Endothelial cell of umbilical vein (primary cell): Measurements from ENCODE around the gene ADGRD1. TPM values are rescaled to one million over a fixed set of nuclear protein-coding genes. Genes with fewer than 3 reads are reported as not detected.

ENCODE experiments used
- BruUV-seq: library from RNA; stranded (reverse); fragments of 400-500 nt; replicated peaks from 2 replicates; lab custom pipeline; 2021; lab: Mats Ljungman, UMichigan
- CTCF ChIA-PET: fragments of 300-600, 350-600 bp; sonication (Branson Sonifier 250); formaldehyde crosslinking; loops from one replicate; lab custom pipeline; 2021; ENCODE audit warnings: antibody characterized with exemption, inconsistent platforms; lab: Charles Lee
- POLR2A ChIA-PET: fragments of 300-600, 350-600 bp; sonication (Branson Sonifier 250); formaldehyde crosslinking; loops from one replicate; lab custom pipeline; 2021; ENCODE audit warnings: antibody characterized with exemption, inconsistent platforms; lab: Charles Lee
- DNase-seq: peaks from one replicate; pipeline ENCODE4 v3.0.0-alpha.2; 2011; ENCODE audit warnings: low read depth, low spot score
- FAIRE-seq: peaks from 2 replicates; lab custom pipeline; 2011; peaks lifted over from hg19 to GRCh38; lab: Jason Lieb, UNC
- H2AFZ ChIP-seq: 2 replicates; pipeline ENCODE4 v1.6.0; 2012; ENCODE audit warnings: low read depth, low read length, control low read depth, inconsistent platforms
- H3K27ac ChIP-seq: 2 replicates; pipeline ENCODE4 v1.5.1; 2011; ENCODE audit warnings: low read depth, mild to moderate bottlenecking, control low read depth, low read length, moderate library complexity; ENCODE audit not compliant: insufficient read depth
- H3K27me3 ChIP-seq, 2 experiments: 2 replicates each; pipeline versions ENCODE4 v1.6.0 to v1.6.1; 2011; ENCODE audit warnings: low read length in 2 of 2, mixed read lengths in 1 of 2; ENCODE audit not compliant: control insufficient read depth in 2 of 2, insufficient read depth in 2 of 2
- H3K36me3 ChIP-seq, 2 experiments: 2 replicates in 1 of 2; 3 replicates in 1 of 2; pipeline ENCODE4 v1.5.1; 2011; ENCODE audit warnings: low read length in 2 of 2, mild to moderate bottlenecking in 1 of 2, moderate library complexity in 1 of 2; ENCODE audit not compliant: control insufficient read depth in 2 of 2, insufficient read depth in 2 of 2; ENCODE audit errors: extremely low read depth in 1 of 2
- H3K4me1 ChIP-seq: 3 replicates; pipeline ENCODE4 v1.5.1; 2011; ENCODE audit warnings: mild to moderate bottlenecking, low read length; ENCODE audit not compliant: control insufficient read depth, insufficient read depth; ENCODE audit errors: extremely low read depth
- H3K4me2 ChIP-seq: 2 replicates; pipeline ENCODE4 v1.6.1; 2011; ENCODE audit warnings: low read length, control low read depth, mixed read lengths; ENCODE audit not compliant: insufficient read depth
- H3K4me3 ChIP-seq, 3 experiments: fragments of 200-600 bp in 1 of 3; sonication (generic), shearing (Covaris generic) in 1 of 3; replicated peaks in 1 of 3; 2 replicates each; pipeline ENCODE4 v1.5.1; 2011 to 2016; ENCODE audit warnings: control low read depth in 3 of 3, low read length in 3 of 3, mild to moderate bottlenecking in 2 of 3, inconsistent platforms in 1 of 3, low read depth in 1 of 3, moderate library complexity in 1 of 3; ENCODE audit not compliant: insufficient read depth in 1 of 3
- H3K79me2 ChIP-seq: 2 replicates; pipeline ENCODE4 v1.6.0; 2012; ENCODE audit warnings: low read length, inconsistent platforms; ENCODE audit not compliant: control insufficient read depth, insufficient read depth
- H3K9ac ChIP-seq: replicated peaks from 2 replicates; pipeline ENCODE3; 2011; ENCODE audit warnings: low read length, control low read depth; ENCODE audit not compliant: insufficient read depth; ENCODE audit errors: extremely low read depth
- H3K9me1 ChIP-seq: replicated peaks from 3 replicates; pipeline ENCODE4 v1.6.0; 2011; ENCODE audit warnings: mild to moderate bottlenecking, low read length; ENCODE audit not compliant: control insufficient read depth, insufficient read depth; ENCODE audit errors: extremely low read depth
- H3K9me3 ChIP-seq: replicated peaks from 2 replicates; pipeline ENCODE4 v1.5.1; 2012; ENCODE audit warnings: low read length, inconsistent platforms; ENCODE audit not compliant: control insufficient read depth, insufficient read depth
- H4K20me1 ChIP-seq: replicated peaks from 2 replicates; pipeline ENCODE3; 2011; ENCODE audit warnings: mild to moderate bottlenecking, low read length; ENCODE audit not compliant: control insufficient read depth, insufficient read depth; ENCODE audit errors: extremely low read depth
- CTCF ChIP-seq, 2 donors: IDR thresholded peaks; 1 replicate in 1 of 2; 2 replicates in 1 of 2; pipeline ENCODE4 v1.5.1; 2011; ENCODE audit warnings: low read length in 2 of 2, mild to moderate bottlenecking in 2 of 2, moderate library complexity in 2 of 2, control low read depth in 1 of 2, inconsistent platforms in 1 of 2, low read depth in 1 of 2; ENCODE audit not compliant: insufficient read depth in 1 of 2; ENCODE audit errors: extremely low read depth in 1 of 2
- FOS ChIP-seq: IDR thresholded peaks from 2 replicates; pipeline ENCODE4 v1.6.1; 2011; ENCODE audit warnings: mild to moderate bottlenecking, low read length, moderate library complexity, borderline replicate concordance; ENCODE audit not compliant: insufficient read depth
- POLR2A ChIP-seq: IDR thresholded peaks from 2 replicates; pipeline ENCODE4 v1.6.1; 2012; ENCODE audit warnings: low read depth, mild to moderate bottlenecking, control low read depth, low read length
- dilution Hi-C: fragments of 300-500 bp; cut with MboI; formaldehyde crosslinking; loops from one replicate; pipeline ENCODE4 v1.15.0; 2019; ENCODE audit warnings: low sequenced_read_pairs; ENCODE audit not compliant: extremely low pct_ligation_motif_present
- intact Hi-C: fragments of 100-400 bp; cut with micrococcal nuclease; formaldehyde crosslinking; loops from one replicate; pipeline ENCODE4 v1.10.0; 2022
- polyA plus RNA-seq, 4 experiments: library from polyadenylated mRNA; depleted of rRNA in 3 of 4; stranded (reverse) in 3 of 4; unstranded in 1 of 4; fragments of >200 nt; gene quantifications; 2 replicates each; pipeline versions ENCODE4 v1.2.1 to v1.2.3, GENCODE V29; 2011 to 2012; ENCODE audit warnings: missing spikeins in 1 of 4
- total RNA-seq: library from RNA; stranded (reverse); gene quantifications from 2 replicates; pipeline ENCODE4 v1.2.3, GENCODE V29; 2021

Gene ADGRD1
- total and polyA plus RNA-seq, 2 donors (not counting 3 experiments of a cell fraction or from before 2014, with no cell fraction given), result 0.07 TPM; not detected in 1

- no peak for TF ChIP-seq CTCF (IDR thresholded peaks at IDR 0.05; ENCODE audit: extremely low read depth in 1 of 2, insufficient read depth in 1 of 2, low read depth in 1 of 2, low read length in 2 of 2)
- no peak for TF ChIP-seq POLR2A
- intact Hi-C loops, result no loop called here
- no TSS peak for BruUV-seq
- ChIA-PET POLR2A (no interaction called here), CTCF (no interaction called here)
- FAIRE-seq (no peak), DNase-seq (no peak)
- Histone ChIP-seq H3K9ac (no peak overlapping the region), H3K9me3 (no peaks in the 10 kb centered on the region), H3K9me1 (no peaks in the 10 kb centered on the region), H3K4me2 (no peak overlapping the region), H3K79me2 (no peaks in the 10 kb centered on the region), H3K27ac (no peak overlapping the region), H3K4me1 (no peaks in the 10 kb centered on the region), H4K20me1 (no peaks in the 10 kb centered on the region), H3K27me3 (no peaks in the 10 kb centered on the region), H2AFZ (no peak overlapping the region), H3K36me3 (no peaks in the 10 kb centered on the region), H3K4me3 (no peak overlapping the region)
- dilution Hi-C loops, result no loop called here
Measured at GRCh38 chr12:130966443-130967030, 12.8 kb downstream of the ADGRD1 start.

- dilution Hi-C loops, result no loop called here
- Histone ChIP-seq H4K20me1 (no peaks in the 10 kb centered on the region), H3K27me3 (no peaks in the 10 kb centered on the region), H3K4me2 (no peak overlapping the region), H3K27ac (no peak overlapping the region), H3K4me1 (no peaks in the 10 kb centered on the region), H3K4me3 (no peak overlapping the region), H3K79me2 (no peaks in the 10 kb centered on the region), H3K9me3 (no peaks in the 10 kb centered on the region), H3K9me1 (no peaks in the 10 kb centered on the region), H2AFZ (no peak overlapping the region), H3K9ac (no peak overlapping the region), H3K36me3 (no peaks in the 10 kb centered on the region)
- TF ChIP-seq FOS, result no peak
- BruUV-seq, result no TSS peak
- intact Hi-C loops, result no loop called here
- ChIA-PET POLR2A (no interaction called here), CTCF (no interaction called here)
- no peak for FAIRE-seq
- no peak for DNase-seq
Measured at GRCh38 chr12:130967636-130968035, 13.9 kb downstream of the ADGRD1 start.
